Sigmoid colon (tissue), 3 donors: ENCODE results near the gene OTUB2.

ENCODE experiments used
- CTCF ChIP-seq, 4 experiments: fragments of 450-650 bp in 3 of 4; fragments of 200-600 bp in 1 of 4; IDR thresholded peaks; one replicate each; pipeline ENCODE4 v1.5.1; 2016 to 2019; ENCODE audit warnings: antibody characterized with exemption in 4 of 4, mild to moderate bottlenecking in 3 of 4, moderate library complexity in 2 of 4
- POLR2A ChIP-seq, 2 donors: fragments of 450-650 bp; IDR thresholded peaks; one replicate each; pipeline ENCODE4 v1.6.1; 2016; ENCODE audit warnings: antibody characterized with exemption in 2 of 2, mild to moderate bottlenecking in 2 of 2, moderate library complexity in 2 of 2

GRCh38 chr14:94089479-94089878, 63.3 kb downstream of the OTUB2 start:
- TF ChIP-seq CTCF (IDR thresholded peaks at IDR 0.05) (no peak), POLR2A (IDR thresholded peaks at IDR 0.05) (no peak)
